IMR-90 (cell line): ENCODE data around the gene PPP3CA.

Source experiments
- CEBPB ChIP-seq: IDR thresholded peaks from 2 replicates; pipeline ENCODE4 v1.6.1; 2012; ENCODE audit warnings: low read depth, low read length, improper control_type of control experiment
- CHD1 ChIP-seq: IDR thresholded peaks from 2 replicates; pipeline ENCODE4 v1.6.1; 2012; ENCODE audit warnings: low read depth, low read length, improper control_type of control experiment
- FOS ChIP-seq: fragments of 150-350 bp; IDR thresholded peaks from 2 replicates; pipeline ENCODE4 v1.6.1; 2016; ENCODE audit warnings: low read depth, low read length
- MAFK ChIP-seq: IDR thresholded peaks from 2 replicates; pipeline ENCODE4 v1.6.1; 2012; ENCODE audit warnings: low read depth, low read length, improper control_type of control experiment
- MAZ ChIP-seq: IDR thresholded peaks from 2 replicates; pipeline ENCODE4 v1.6.1; 2012; ENCODE audit warnings: low read depth, mild to moderate bottlenecking, low read length, improper control_type of control experiment, moderate library complexity, borderline replicate concordance
- MXI1 ChIP-seq: IDR thresholded peaks from 2 replicates; pipeline ENCODE4 v1.6.1; 2012; ENCODE audit warnings: low read depth, mild to moderate bottlenecking, low read length, moderate library complexity, borderline replicate concordance
- POLR2A ChIP-seq: IDR thresholded peaks from 2 replicates; pipeline ENCODE4 v1.6.1; 2012; ENCODE audit warnings: mild to moderate bottlenecking, low read depth, low read length
- RAD21 ChIP-seq: IDR thresholded peaks from 2 replicates; pipeline ENCODE4 v1.6.1; 2012; ENCODE audit warnings: low read length, improper control_type of control experiment
- RCOR1 ChIP-seq: IDR thresholded peaks from 2 replicates; pipeline ENCODE4 v1.6.1; 2012; ENCODE audit warnings: mild to moderate bottlenecking, low read length, improper control_type of control experiment; ENCODE audit not compliant: insufficient replicate concordance
- RFX5 ChIP-seq: IDR thresholded peaks from 2 replicates; pipeline ENCODE4 v1.8.0; 2012; ENCODE audit warnings: low read depth, mild to moderate bottlenecking, low read length, moderate library complexity
- TF ChIP-seq, protein P1 (sequence below): conservative IDR thresholded peaks from 2 replicates; pipeline ENCODE4 v1.5.1; 2012; ENCODE audit warnings: mild to moderate bottlenecking, low read depth, low read length, improper control_type of control experiment
- TF ChIP-seq, protein P2 (sequence below): fragments of 150-350 bp; IDR thresholded peaks from 2 replicates; pipeline ENCODE4 v1.6.1; 2017; ENCODE audit warnings: mild to moderate bottlenecking, antibody characterized with exemption, low read length, low read depth

DNA sequence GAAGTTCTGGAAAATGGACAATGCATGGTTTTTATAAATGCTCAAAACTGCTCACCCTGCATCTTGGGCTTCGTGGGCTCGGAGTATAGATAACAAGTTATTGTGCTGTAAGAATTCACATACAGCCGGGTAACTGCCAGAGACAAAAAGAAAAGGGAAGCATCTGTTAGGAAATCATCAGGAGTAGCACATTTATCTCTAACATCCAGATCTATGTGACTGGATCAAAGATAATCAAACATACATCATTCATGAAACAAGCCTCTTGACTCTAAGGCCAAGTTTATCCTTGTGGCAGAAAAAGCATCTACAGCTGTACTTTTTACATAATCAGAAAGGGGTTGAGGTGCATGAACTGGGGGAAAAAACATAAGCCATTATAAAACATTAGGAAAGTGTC lies 264.2 kb downstream of the PPP3CA start:
- TF ChIP-seq, protein P1, sequence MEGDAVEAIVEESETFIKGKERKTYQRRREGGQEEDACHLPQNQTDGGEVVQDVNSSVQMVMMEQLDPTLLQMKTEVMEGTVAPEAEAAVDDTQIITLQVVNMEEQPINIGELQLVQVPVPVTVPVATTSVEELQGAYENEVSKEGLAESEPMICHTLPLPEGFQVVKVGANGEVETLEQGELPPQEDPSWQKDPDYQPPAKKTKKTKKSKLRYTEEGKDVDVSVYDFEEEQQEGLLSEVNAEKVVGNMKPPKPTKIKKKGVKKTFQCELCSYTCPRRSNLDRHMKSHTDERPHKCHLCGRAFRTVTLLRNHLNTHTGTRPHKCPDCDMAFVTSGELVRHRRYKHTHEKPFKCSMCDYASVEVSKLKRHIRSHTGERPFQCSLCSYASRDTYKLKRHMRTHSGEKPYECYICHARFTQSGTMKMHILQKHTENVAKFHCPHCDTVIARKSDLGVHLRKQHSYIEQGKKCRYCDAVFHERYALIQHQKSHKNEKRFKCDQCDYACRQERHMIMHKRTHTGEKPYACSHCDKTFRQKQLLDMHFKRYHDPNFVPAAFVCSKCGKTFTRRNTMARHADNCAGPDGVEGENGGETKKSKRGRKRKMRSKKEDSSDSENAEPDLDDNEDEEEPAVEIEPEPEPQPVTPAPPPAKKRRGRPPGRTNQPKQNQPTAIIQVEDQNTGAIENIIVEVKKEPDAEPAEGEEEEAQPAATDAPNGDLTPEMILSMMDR: no peak
- TF ChIP-seq CHD1 (no peak), POLR2A (no peak), MXI1 (no peak), CEBPB (no peak), RCOR1 (no peak), MAZ (no peak), MAFK (no peak), RFX5 (no peak), RAD21 (no peak), FOS (no peak)
- TF ChIP-seq, protein P2, sequence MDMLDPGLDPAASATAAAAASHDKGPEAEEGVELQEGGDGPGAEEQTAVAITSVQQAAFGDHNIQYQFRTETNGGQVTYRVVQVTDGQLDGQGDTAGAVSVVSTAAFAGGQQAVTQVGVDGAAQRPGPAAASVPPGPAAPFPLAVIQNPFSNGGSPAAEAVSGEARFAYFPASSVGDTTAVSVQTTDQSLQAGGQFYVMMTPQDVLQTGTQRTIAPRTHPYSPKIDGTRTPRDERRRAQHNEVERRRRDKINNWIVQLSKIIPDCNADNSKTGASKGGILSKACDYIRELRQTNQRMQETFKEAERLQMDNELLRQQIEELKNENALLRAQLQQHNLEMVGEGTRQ: no peak
